NCI-H1105 treated with DMSO at 0.1 percent for 48 hours (cell line): ENCODE data around the gene PREP.

Experiments
- DNase-seq: peaks from one replicate; lab custom pipeline; 2025; lab: John Stamatoyannopoulos, UW

The PREP gene

DNA sequence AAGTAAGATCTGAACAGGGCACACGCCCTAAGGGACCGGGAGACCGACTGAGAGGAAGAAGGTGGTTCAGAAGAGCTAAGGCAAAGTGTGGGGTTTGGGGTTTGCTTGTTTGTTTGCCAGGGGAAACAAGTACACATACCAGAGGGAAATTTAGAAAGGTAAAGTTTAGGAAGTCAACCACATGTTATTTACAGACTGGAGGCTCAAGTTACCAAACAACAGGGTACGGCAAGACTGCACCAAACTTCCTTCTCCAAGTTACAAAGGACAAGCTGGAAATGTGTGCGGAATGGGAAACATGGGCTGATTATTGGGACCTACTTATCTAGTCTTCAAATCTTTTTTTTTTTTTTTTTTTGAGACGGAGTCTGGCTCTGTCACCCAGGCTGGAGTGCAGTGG lies 11.2 kb downstream of the PREP start:
- DNase-seq = no peak

DNA sequence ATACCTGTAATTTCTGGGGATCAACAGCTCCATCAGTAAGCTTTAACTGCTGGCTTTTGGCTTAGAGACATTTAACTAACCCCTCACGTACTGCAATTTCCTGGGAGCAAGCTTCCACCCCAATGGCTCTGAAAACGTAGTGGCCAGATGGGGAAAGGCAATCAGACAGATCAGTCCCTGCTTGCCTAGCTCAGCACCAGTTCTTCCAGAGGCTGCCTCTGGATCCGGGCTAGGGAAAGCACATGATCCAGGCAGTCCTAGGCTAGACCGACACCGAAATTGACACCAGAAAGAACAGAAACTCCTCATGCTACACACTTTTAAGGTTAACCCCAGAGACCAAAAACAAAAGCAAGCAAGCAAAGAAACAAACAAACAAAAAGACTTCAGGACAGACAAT lies 13.3 kb downstream of the PREP start:
- DNase-seq = no peak

DNA sequence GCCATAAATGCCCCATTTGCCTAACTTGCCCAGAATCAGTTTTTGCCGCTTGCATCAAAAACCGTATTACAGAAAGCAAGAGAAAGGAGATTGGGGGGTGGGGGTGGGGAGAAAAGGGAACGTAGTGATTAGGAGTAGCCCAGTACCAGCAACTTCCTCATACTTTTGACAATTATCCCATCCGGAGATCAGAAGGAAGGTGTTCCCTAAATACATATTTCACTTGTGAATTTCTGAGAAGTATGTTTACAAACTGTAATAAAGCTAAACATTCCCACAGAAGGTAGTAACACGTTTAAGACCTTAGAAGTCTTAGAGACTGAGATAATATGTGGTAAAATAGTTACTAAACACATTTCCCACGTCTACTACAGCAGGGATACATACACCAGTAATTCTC lies 14.5 kb downstream of the PREP start:
- DNase-seq = no peak

DNA sequence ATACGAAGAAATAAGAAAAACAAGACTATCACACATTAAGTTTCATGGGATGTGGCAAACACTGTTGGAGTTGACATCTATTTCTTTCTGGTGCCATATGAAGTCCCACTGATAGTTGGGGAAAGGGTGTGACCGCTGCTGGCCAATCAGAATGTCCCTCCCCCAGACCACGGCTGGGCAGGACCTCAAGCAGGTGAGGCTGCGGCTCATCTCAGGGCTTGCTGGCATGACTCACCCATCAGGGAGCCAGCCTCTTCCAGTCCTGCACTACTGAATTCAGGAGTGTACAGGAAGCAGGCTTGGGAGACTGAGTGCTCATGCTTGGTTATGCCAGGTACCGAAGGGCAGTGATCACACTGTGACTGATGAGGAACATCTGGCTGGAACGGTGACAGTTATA lies 18.9 kb downstream of the PREP start:
- DNase-seq = no peak

DNA sequence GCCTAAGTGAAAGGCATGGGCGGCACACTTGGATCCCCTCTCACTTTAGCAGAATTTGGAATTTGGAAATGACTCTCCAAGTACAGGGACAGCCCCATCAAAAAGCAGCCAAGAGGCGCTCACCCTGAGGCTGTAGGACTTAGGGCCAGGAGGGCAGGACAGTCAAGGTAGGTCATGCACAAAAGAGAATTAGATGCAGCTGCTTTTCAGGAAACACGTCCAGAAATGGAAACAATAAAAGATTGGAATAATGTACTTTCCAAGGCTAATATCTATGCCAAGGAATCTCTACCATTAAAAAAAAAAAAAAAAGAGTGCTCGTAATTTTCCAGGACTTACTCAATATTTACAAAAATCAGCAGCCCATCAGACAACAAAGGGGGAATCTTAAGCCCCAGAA lies 19.9 kb downstream of the PREP start:
- no peak for DNase-seq

DNA sequence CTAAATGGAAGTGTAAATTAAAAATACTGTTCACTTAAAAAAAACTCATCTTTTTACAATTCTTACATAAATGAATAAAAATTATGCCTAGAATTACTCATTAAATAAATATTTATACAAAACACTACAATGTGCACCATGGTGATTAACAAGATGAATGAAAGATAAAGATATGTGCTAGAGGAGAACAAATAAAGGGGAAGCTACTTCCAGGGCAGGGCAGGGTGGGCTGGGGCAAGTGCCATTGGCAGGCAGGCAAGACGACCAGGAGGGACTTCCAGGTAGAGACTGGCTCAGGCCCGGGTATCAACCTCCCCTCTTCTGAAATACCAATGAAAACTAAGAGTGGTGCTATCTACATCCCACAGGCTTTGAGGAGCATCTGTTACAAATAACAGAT lies 20.4 kb downstream of the PREP start:
- DNase-seq = no peak

DNA sequence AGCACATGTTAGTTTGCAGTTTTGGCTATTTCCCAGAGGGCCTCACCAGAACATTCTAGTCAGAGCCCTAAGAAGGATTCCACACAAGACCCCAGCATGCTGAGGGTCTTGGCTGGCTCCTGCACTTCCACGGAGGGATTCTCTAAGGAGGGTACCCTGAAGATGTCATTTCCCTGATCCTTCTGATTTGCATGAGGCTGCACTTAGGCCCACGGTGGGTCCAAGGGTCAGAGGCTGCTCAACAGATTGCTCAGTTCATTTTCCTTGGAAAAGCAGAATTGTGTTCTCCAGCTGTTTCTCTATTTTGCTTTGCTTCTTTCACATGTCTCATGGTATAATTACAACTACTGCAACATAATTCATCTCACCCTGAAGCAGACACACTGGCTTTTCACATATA lies 22.2 kb downstream of the PREP start:
- DNase-seq = no peak

DNA sequence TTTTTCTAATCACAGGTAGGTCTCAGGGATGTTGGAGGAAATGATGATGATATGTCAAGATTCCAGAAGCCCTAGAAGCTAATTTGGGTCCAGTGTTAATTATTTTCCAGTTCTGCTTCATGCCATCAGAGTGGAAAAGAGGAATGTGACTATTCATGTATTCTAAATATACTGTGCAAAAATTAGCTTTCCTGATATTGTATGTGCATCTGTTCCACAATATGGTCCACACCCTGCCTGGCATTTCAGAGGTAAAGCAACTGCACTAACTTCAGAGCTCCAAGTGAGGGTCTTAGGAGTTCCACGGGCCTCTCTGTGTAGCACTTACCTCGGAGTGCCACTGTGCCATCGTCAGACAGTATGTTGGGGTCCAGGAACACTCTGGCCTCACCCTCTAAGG lies 27.1 kb downstream of the PREP start:
- no peak for DNase-seq

DNA sequence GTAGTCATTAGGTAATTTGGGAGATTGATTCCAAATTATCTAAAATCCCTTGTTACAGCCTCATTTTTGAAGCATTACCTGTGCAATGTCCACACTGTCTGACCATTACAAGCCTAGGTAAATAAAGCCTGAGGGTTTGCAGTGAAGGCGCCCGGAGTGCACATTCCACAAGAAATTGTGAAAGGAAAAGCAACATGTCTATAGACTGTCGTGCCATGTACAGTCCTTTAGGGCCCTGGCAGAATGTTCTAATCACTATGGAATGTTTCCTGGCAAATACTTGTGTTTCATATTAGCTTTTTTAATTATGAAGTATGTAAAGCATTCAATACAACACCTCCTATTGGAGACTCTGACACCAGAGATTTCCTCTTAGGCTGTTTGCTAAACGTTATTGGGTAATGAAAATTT lies 28.9 kb downstream of the PREP start:
- DNase-seq = no peak

DNA sequence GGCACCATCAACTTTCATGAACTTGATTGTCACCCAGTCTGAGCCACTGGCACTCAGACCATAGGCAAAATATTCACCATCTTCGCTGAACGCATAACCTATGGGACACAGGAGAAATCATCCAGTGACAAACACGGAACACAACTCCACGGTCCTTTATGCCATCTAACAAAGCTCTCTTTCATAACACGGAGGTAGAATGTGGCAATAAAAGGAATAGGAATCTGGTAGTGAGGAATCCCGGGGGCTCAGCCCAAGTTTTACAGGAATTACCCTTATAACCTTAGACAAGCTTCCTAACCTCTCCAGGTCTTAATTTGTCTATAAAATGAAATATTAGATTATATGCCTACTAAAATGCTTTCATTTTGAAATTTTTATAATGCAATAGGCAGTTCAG lies 29.4 kb downstream of the PREP start:
- DNase-seq = no peak

DNA sequence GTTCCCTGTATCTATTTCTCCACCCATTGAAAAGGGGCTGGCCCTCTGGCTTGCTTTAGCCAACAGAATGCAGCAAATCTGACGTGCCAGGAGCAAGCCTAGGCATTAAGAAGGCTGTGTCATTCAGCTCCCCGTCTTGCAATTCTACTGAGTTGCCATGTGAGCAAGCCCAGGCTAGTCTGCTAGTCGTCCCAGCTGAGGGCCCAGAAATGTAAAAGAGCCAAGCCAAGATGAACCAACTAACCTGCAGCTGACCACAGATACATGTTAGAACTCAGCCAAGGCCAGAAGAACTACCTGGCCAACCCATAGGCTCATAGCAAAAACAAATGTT lies 30.1 kb downstream of the PREP start:
- DNase-seq = no peak

DNA sequence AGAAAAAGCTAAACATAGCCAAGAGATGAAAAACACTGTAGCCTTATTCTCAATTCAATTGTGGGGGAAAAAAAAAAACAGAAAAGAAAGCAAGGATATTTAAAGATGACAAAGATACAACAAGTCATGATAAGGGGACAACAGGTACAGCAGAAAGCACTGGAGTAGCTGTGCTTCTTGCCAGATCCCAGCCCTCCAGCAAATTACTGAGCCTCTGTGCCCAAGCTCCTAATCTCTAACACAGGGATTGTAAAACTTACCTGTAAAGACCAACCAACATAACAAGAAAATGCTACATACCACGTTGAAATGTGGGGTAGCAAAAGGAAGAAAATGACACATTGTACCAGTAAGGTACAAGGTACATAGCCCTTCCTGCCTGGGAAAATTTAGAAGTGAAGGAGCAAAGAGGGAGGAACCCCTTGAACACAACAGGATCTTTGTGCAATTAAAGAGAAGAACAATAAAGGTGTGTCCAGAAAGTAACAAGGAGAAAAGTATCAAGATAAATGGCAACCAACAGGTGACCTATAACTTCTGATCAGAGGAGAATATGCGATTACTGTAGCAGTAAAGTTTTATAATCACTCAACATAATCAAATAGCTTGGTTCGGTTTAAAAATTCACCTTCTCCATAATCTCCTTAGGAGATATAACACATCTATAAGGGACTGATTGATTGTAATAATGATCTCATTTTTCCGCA lies 30.6 kb downstream of the PREP start:
- no peak for DNase-seq

DNA sequence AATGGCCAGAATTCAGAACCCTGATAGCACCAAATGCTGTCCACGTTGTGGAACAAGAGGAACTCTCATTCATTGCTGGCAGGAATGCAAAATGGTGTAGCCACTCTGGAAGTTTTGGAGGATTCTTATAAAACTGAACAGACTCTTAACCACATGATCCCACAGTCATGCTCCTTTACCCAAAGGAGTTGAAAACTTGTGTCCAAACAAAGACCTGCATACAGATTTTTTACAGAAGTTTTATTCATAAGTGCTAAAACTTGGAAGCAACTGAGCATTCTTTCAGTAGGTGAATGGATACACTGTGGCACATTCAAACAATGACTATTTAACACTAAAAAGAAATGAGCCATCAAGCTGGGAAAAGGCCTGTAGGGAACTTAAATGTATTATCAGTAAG lies 32.5 kb downstream of the PREP start:
- DNase-seq = no peak

DNA sequence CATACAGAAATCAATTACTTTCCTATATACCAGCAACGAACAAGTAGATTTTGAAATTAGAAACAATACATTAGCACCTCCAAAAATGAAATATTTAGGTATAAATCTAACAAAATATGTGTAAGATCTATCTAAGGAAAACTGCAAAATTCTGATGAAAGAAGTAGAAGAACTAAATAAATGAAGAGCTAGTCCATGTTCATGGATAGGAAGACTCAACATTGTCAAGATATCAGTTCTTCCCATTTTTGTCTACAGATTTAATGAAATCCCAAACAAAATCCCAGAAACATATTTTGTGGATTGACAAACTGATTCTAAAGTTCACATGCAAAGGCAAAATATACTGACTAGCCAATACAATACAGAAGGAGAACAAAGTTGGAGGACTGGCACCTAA lies 33.7 kb downstream of the PREP start:
- no peak for DNase-seq

DNA sequence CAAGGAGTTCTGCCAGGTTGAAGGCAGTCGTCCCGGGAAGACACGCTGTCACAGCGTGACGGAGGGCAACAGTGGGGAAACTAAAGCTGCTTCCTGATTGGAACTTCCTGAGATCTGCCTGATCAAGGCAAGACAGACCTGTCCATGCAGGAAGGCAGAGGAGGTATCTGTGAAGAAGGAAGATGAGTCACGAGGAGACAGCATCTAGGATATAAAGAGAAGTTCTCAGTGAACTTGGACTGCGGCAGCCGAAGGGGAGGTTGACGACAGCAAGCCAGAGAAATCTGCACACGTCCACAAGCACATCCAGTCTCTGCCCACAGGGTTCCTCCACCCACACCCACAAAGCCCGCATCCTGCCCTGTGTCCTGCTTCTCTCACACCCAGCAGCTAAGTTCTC lies 38.6 kb downstream of the PREP start:
- no peak for DNase-seq

DNA sequence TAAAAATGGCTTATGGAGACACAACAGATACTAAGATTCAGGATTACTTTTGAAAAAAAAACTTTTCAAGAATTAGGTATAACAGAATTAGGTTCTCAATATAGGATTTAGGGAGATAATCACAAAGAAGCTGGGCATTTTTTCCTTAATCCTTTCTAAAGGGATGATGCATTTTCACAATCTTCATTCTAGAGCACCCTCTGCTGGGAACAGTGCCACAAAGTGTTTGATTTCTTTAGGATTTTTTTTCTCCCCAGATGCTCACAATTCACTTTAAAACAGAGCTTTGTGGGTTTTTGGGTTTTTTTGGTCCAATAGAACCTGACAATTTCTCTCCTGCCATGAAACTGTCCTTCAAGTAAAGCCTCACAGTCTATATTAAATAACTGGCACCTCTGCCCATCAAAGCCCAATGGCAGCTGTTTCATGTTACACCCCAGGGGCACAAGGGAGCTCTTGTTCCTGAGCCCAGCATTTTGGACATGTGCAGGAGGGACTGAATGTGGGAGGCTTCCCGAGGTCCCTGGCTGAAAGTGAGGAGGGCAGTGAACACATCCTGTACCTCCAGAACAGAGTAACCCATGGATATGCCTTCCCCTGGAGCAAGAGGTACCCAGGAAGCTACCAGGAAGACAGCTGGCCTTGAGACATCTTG lies 39.7 kb downstream of the PREP start:
- peak; percentile 26 for DNase-seq

DNA sequence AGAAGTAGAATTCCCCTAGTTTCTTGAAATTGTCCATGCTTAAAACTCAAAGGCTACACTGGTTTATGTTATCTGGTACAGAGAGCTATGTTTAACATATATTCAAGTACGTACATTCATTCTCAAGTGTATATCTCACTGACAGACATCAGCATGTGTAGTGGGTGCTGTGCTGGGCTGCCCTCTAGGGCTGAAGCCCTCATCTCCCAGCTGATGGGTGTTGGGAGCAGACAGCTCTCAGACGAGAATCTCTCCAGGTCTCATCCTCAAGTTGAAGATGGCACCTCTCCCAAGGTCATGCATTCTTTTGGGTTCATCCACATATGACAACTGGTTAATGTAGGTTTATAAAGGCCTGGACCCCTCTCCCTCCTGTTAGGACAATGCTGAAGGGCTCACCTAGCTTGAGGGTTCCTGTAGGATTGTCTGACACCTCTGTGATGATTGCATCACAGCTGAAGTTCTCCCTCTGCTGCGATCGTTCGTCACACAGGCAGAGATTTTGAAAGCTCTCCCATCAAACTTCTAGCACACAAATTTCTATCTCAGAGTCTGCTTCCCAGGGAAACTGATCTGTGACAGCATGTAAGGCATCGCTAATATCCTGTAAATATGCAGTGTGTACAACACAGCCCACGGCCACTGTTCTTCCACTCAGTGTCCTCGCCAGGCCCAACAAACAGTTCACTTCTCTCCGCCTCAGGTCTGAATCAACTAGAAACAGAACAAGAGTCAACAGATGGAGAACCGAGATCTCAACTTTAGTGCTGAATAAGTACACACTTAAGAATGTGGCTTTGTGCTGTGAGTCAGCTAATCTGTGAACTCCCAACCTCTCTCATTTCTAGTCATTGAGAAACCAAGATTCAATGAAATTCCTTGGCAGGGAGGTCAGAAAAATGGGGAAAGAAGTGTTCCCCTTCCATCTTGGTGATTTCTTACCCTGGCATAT lies 43.2 kb downstream of the PREP start:
- no peak for DNase-seq

DNA sequence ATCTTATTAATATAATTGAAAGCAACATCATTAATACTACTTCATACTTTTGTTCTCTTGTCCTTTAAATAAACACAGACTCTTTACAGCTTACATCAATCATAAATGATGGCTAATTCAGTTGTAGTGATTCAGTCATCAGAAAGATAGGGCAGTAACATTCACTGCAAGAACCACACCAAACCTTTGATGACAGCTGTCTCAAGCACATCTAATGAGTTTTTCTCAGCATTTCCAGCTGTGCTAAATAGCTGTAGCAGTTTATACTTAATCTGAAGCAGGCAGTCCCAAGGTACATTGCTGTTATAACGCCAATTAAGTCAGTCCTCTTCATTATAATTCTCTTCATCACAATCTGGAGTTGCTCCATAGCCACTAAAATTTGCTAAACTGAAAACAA lies 45.7 kb downstream of the PREP start:
- no peak for DNase-seq

DNA sequence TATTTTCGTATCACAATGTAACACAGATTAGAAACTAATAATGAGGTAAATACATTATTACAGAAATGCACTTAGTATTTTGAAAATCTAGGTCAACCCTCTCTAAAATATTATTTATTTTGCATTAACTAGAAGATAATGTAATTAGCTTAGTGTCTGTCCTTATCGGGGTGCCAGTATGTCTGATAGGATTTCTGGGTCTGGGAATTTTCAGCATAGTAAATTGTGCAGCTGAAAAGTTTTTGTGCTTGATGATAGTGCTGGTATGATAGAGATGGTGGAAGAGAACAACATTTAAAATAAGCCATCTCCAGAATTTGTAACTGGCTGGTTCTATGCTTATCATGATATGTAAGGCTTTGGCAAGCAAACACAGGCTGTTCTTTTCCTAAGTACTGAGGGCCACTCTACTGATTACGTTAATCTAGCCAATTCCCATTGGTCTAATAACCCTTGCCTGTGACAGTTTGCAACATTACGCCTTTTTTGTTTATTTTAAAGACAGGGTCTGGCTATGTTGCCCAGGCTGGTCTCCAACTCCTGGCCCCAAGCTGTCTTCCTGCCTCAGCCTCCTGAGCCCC lies 50.8 kb downstream of the PREP start:
- no peak for DNase-seq

DNA sequence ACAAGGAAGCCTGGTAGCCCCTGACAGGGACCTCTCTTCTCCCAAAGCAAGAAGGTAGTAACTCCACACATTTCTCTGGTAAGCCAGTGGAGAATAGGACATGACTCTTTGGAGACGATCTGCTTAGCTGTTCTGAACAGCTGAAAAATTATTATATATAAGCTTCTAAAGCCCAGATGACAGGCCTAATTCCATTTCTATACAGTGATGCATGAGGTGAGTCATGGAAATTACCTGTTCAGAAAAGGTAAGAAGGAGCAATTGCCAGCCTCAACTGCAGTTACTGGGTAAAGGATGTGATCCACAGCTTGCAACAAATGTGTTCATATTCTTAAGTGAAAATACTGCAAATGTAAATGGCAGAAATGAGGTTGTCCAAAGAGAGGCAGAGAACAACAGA lies 54.0 kb downstream of the PREP start:
- no peak for DNase-seq

DNA sequence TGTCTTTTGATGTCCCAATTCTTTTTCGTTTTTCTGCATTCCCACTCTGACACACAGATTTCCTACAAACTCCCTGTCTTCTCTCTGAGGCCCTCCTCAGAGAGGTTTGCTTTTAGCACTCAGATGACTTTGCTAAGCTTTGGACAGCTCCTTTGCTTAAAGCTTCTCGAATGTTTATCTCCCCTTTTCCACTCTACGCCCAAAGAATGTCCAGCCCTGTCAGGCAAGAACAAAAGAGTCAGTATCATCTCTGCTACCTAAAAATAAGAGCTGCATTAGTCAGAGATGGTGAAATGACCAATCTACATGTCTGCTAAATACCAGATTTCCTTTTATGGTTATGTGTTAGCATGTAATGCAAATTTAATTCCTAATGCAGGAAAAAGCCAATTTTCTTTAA lies 56.8 kb downstream of the PREP start:
- no peak for DNase-seq

DNA sequence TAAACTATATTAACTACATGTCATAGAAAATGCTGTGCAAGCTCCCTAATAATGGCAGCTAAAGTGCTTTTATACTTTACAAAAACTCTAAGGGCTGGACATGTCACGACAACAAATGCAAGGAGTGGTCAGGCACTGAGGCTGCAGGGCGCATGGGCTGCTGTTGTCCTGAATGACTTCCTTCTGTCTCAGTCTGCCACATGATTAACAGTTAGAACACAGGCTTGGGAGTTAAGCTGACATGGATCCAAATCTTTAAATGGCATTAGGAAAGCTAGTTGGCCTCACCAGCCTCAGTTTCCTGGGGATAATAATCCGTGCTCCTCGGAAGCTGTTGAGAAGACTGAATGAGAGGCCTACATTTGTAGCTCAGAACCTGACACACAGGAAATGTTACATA lies 57.4 kb downstream of the PREP start:
- no peak for DNase-seq

DNA sequence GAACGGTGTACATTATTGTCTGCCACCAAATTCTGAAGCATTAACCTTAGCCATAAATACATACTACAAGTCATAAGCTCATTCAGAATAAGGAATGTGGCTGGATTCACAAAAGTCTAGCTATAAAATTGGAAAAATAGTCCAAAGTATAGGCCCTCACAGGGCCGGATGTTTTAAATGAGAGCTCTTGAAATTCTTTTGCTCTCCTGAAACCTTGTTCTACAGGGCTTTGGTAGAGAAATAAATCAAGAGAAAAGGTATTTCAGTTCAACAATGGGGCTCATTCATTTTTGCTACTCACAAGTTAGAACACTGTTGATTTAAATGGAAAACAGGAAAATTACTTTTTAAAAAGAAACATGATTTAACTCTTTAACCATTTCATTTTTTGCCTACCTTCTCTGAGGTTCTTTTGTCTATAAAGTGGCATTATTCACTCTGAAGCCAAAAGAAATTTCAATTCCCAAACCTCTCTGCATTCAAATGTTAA lies 58.0 kb downstream of the PREP start:
- no peak for DNase-seq
